IgD-negative memory B cell (primary cell): ENCODE results near the gene TMEM150B. TPM values are rescaled to one million over a fixed set of nuclear protein-coding genes. Genes with fewer than 3 reads are reported as not detected.

Source experiments
- H3K27ac Mint-ChIP-seq, 3 donors: one replicate each; pipeline ENCODE4 v1.8.0; 2020 to 2022; ENCODE audit warnings: mild to moderate bottlenecking in 3 of 3, mixed read lengths in 3 of 3, moderate library complexity in 1 of 3
- H3K27me3 Mint-ChIP-seq: one replicate; pipeline ENCODE4 v1.8.0; 2021; ENCODE audit warnings: mixed read lengths
- H3K36me3 Mint-ChIP-seq: one replicate; pipeline ENCODE4 v1.8.0; 2020; ENCODE audit warnings: mild to moderate bottlenecking, mixed read lengths
- H3K4me1 Mint-ChIP-seq, 3 donors: one replicate each; pipeline ENCODE4 v1.8.0; 2020 to 2022; ENCODE audit warnings: mixed read lengths in 3 of 3, mild to moderate bottlenecking in 1 of 3
- H3K4me3 Mint-ChIP-seq, 4 donors: one replicate each; pipeline ENCODE4 v1.8.0; 2020 to 2022; ENCODE audit warnings: mild to moderate bottlenecking in 4 of 4, mixed read lengths in 4 of 4, moderate library complexity in 3 of 4
- H3K9me3 Mint-ChIP-seq, 3 donors: one replicate each; pipeline ENCODE4 v1.8.0; 2020 to 2021; ENCODE audit warnings: mixed read lengths in 3 of 3, mild to moderate bottlenecking in 1 of 3
- polyA plus RNA-seq: library from polyadenylated mRNA; unstranded; fragments of 300-500 nt; fragmentation: Illumina TruSeq; gene quantifications from one replicate; pipeline ENCODE4 v1.2.3, GENCODE V29; 2021

TMEM150B gene
- polyA plus RNA-seq, 1 donor from 2014 or later, result not detected

GRCh38 chr19:55287361-55288079, 37.6 kb downstream of the TMEM150B start:
- Mint-ChIP-seq H3K4me1 (peaks cover 7 to 16% (median 11%) of the 10 kb centered on the region in 3 donors), H3K9me3 (no peaks in the 10 kb centered on the region), H3K27ac (no peak overlapping the region), H3K4me3 (no peak overlapping the region), H3K27me3 (peaks cover 4% of the 10 kb centered on the region), H3K36me3 (peaks cover 2% of the 10 kb centered on the region)

GRCh38 chr19:55285229-55285890, 39.8 kb downstream of the TMEM150B start:
- Mint-ChIP-seq H3K27me3 (peaks cover 5% of the 10 kb centered on the region), H3K27ac (peak overlapping the region in 1 of 3 donors; percentile 64), H3K4me3 (no peak overlapping the region), H3K4me1 (peaks cover 10 to 23% (median 20%) of the 10 kb centered on the region in 3 donors), H3K36me3 (peaks cover 2% of the 10 kb centered on the region), H3K9me3 (no peaks in the 10 kb centered on the region)

GRCh38 chr19:55284405-55285058, 40.6 kb downstream of the TMEM150B start:
- H3K4me3 Mint-ChIP-seq, result no peak overlapping the region
- peaks cover 2% of the 10 kb centered on the region for H3K36me3 Mint-ChIP-seq
- H3K27me3 Mint-ChIP-seq, result peaks cover 5% of the 10 kb centered on the region
- peaks cover 17 to 30% (median 24%) of the 10 kb centered on the region in 3 donors for H3K4me1 Mint-ChIP-seq
- no peak overlapping the region for H3K27ac Mint-ChIP-seq
- no peaks in the 10 kb centered on the region for H3K9me3 Mint-ChIP-seq

- H3K27me3 Mint-ChIP-seq, result peaks cover 5% of the 10 kb centered on the region
- peak within 1 kb of the TSS in 1 of 3 donors; percentile 43 for H3K27ac Mint-ChIP-seq
- peak within 1 kb of the TSS in 2 of 4 donors; percentile 44 to 59 for H3K4me3 Mint-ChIP-seq
- no peaks in the 10 kb centered on the region for H3K9me3 Mint-ChIP-seq
- peaks cover 17 to 33% (median 26%) of the 10 kb centered on the region in 3 donors for H3K4me1 Mint-ChIP-seq
- H3K36me3 Mint-ChIP-seq, result peaks cover 2% of the 10 kb centered on the region
These were observed 41.4 kb downstream of the TMEM150B start, which contains the start of gene BRSK1 for GRCh38 chr19:55283548-55284377. BRSK1 (plus strand) TSS chr19:55283997; CDS start chr19:55284443, 446 bp downstream.

- H3K36me3 Mint-ChIP-seq, result peaks cover 2% of the 10 kb centered on the region
- peak within 1 kb of the TSS; percentile 94 to 100 (median 97) for H3K4me3 Mint-ChIP-seq
- no peaks in the 10 kb centered on the region for H3K9me3 Mint-ChIP-seq
- peaks cover 5% of the 10 kb centered on the region for H3K27me3 Mint-ChIP-seq
- H3K27ac Mint-ChIP-seq, result peak within 1 kb of the TSS; percentile 98 to 100 (median 99)
- H3K4me1 Mint-ChIP-seq, result peaks cover 32 to 58% (median 51%) of the 10 kb centered on the region in 3 donors
These were observed 45.1 kb downstream of the TMEM150B start, which contains the start of gene HSPBP1 for GRCh38 chr19:55279770-55280643. HSPBP1 (minus strand) TSS chr19:55280110; CDS start chr19:55279608, 502 bp downstream.

GRCh38 chr19:55279340-55279739, 45.8 kb downstream of the TMEM150B start:
- H3K4me3 Mint-ChIP-seq, result peak overlapping the region; percentile 94 to 100 (median 97)
- no peaks in the 10 kb centered on the region for H3K9me3 Mint-ChIP-seq
- H3K4me1 Mint-ChIP-seq, result peaks cover 33 to 58% (median 51%) of the 10 kb centered on the region in 3 donors
- peak overlapping the region; percentile 98 to 100 (median 99) for H3K27ac Mint-ChIP-seq
- peaks cover 2% of the 10 kb centered on the region for H3K36me3 Mint-ChIP-seq
- peaks cover 5% of the 10 kb centered on the region for H3K27me3 Mint-ChIP-seq

GRCh38 chr19:55278391-55279135, 46.6 kb downstream of the TMEM150B start:
- H3K27me3 Mint-ChIP-seq, result peaks cover 5% of the 10 kb centered on the region
- H3K36me3 Mint-ChIP-seq, result peaks cover 2% of the 10 kb centered on the region
- H3K4me1 Mint-ChIP-seq, result peaks cover 33 to 56% (median 50%) of the 10 kb centered on the region in 3 donors
- H3K4me3 Mint-ChIP-seq, result peak overlapping the region; percentile 30 to 99 (median 61)
- H3K9me3 Mint-ChIP-seq, result no peaks in the 10 kb centered on the region
- peak overlapping the region; percentile 80 to 100 (median 98) for H3K27ac Mint-ChIP-seq

GRCh38 chr19:55277494-55277893, 47.6 kb downstream of the TMEM150B start:
- H3K4me3 Mint-ChIP-seq, result peak overlapping the region in 3 of 4 donors; percentile 51 to 78 (median 65)
- peaks cover 33 to 49% (median 45%) of the 10 kb centered on the region in 3 donors for H3K4me1 Mint-ChIP-seq
- no peaks in the 10 kb centered on the region for H3K9me3 Mint-ChIP-seq
- H3K27me3 Mint-ChIP-seq, result peaks cover 1% of the 10 kb centered on the region
- peak overlapping the region; percentile 84 to 98 (median 90) for H3K27ac Mint-ChIP-seq
- no peaks in the 10 kb centered on the region for H3K36me3 Mint-ChIP-seq

GRCh38 chr19:55276720-55277430, 48.3 kb downstream of the TMEM150B start:
- peaks cover 33 to 53% (median 44%) of the 10 kb centered on the region in 3 donors for H3K4me1 Mint-ChIP-seq
- H3K27me3 Mint-ChIP-seq, result no peaks in the 10 kb centered on the region
- no peaks in the 10 kb centered on the region for H3K9me3 Mint-ChIP-seq
- H3K36me3 Mint-ChIP-seq, result peaks cover 4% of the 10 kb centered on the region
- peak overlapping the region; percentile 61 to 90 (median 77) for H3K4me3 Mint-ChIP-seq
- peak overlapping the region; percentile 84 to 98 (median 90) for H3K27ac Mint-ChIP-seq

GRCh38 chr19:55275851-55276719, 49.1 kb downstream of the TMEM150B start:
- peak overlapping the region; percentile 61 to 90 (median 77) for H3K4me3 Mint-ChIP-seq
- H3K36me3 Mint-ChIP-seq, result peaks cover 4% of the 10 kb centered on the region
- peak overlapping the region; percentile 84 to 98 (median 90) for H3K27ac Mint-ChIP-seq
- no peaks in the 10 kb centered on the region for H3K27me3 Mint-ChIP-seq
- peaks cover 28 to 47% (median 39%) of the 10 kb centered on the region in 3 donors for H3K4me1 Mint-ChIP-seq
- H3K9me3 Mint-ChIP-seq, result no peaks in the 10 kb centered on the region

GRCh38 chr19:55273978-55274707, 51.0 kb downstream of the TMEM150B start:
- Mint-ChIP-seq H3K4me3 (no peak overlapping the region), H3K27ac (peak overlapping the region in 1 of 3 donors; percentile 19), H3K9me3 (no peaks in the 10 kb centered on the region), H3K4me1 (peaks cover 20 to 39% (median 26%) of the 10 kb centered on the region in 3 donors), H3K27me3 (no peaks in the 10 kb centered on the region), H3K36me3 (peaks cover 8% of the 10 kb centered on the region)
